Uterus (tissue), 2 donors: ENCODE results near the gene NEGR1.

Experiments
- POLR2A ChIP-seq, 2 donors: fragments of 450-650 bp; IDR thresholded peaks; one replicate each; pipeline ENCODE4 v1.6.1; 2016; ENCODE audit warnings: antibody characterized with exemption in 2 of 2, mild to moderate bottlenecking in 1 of 2, moderate library complexity in 1 of 2
- TF ChIP-seq, protein P1 (sequence below), 4 experiments: fragments of 200-600 bp in 2 of 4; fragments of 450-650 bp in 2 of 4; sonication (generic) in 2 of 4; IDR thresholded peaks; one replicate each; pipeline ENCODE4 v1.5.1; 2016 to 2019; ENCODE audit warnings: antibody characterized with exemption in 4 of 4, mild to moderate bottlenecking in 2 of 4, moderate library complexity in 1 of 4

- TF ChIP-seq, protein P1, sequence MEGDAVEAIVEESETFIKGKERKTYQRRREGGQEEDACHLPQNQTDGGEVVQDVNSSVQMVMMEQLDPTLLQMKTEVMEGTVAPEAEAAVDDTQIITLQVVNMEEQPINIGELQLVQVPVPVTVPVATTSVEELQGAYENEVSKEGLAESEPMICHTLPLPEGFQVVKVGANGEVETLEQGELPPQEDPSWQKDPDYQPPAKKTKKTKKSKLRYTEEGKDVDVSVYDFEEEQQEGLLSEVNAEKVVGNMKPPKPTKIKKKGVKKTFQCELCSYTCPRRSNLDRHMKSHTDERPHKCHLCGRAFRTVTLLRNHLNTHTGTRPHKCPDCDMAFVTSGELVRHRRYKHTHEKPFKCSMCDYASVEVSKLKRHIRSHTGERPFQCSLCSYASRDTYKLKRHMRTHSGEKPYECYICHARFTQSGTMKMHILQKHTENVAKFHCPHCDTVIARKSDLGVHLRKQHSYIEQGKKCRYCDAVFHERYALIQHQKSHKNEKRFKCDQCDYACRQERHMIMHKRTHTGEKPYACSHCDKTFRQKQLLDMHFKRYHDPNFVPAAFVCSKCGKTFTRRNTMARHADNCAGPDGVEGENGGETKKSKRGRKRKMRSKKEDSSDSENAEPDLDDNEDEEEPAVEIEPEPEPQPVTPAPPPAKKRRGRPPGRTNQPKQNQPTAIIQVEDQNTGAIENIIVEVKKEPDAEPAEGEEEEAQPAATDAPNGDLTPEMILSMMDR (IDR thresholded peaks at IDR 0.05): no peak
- TF ChIP-seq POLR2A (IDR thresholded peaks at IDR 0.05): no peak
Observed at GRCh38 chr1:71362076-71362475, 920.3 kb downstream of the NEGR1 start.
